Fibroblast of peridontal ligament (primary cell): Measurements from ENCODE around the gene SEMA4D.
"Not testable (repeated sequence)": the region's sequence is repeated elsewhere in the genome, so short reads cannot be mapped to it uniquely, and the experiment has no call there.

Experiments
- DNase-seq: peaks from one replicate; pipeline ENCODE4 v3.0.0-alpha.2; 2010; ENCODE audit errors: extremely low read depth

The SEMA4D gene

GRCh38 chr9:89386797-89387196 is 111.1 kb downstream of the SEMA4D start:
- no peak for DNase-seq

GRCh38 chr9:89386206-89386605 is 111.7 kb downstream of the SEMA4D start:
- DNase-seq, result no peak

- no peak for DNase-seq
Observed at GRCh38 chr9:89384783-89385182, 113.1 kb downstream of the SEMA4D start.

- no peak for DNase-seq
Observed at GRCh38 chr9:89383721-89384300, 114.1 kb downstream of the SEMA4D start.

GRCh38 chr9:89383030-89383720 is 114.7 kb downstream of the SEMA4D start:
- DNase-seq, result no peak

- DNase-seq, result no peak
Observed at GRCh38 chr9:89382026-89382986, 115.6 kb downstream of the SEMA4D start.

GRCh38 chr9:89381308-89381609 is 116.7 kb downstream of the SEMA4D start:
- no peak for DNase-seq

- no peak for DNase-seq
Observed at GRCh38 chr9:89380437-89381307, 117.2 kb downstream of the SEMA4D start.

GRCh38 chr9:89379508-89380115 is 118.3 kb downstream of the SEMA4D start:
- DNase-seq, result no peak

GRCh38 chr9:89379031-89379430 is 118.9 kb downstream of the SEMA4D start:
- no peak for DNase-seq

- DNase-seq, result no peak
Observed at GRCh38 chr9:89378541-89378940, 119.4 kb downstream of the SEMA4D start.

GRCh38 chr9:89377411-89377810 is 120.5 kb downstream of the SEMA4D start:
- no peak for DNase-seq

GRCh38 chr9:89376741-89377351 is 121.1 kb downstream of the SEMA4D start:
- no peak for DNase-seq

- no peak for DNase-seq
Observed at GRCh38 chr9:89376286-89376685, 121.6 kb downstream of the SEMA4D start.

GRCh38 chr9:89375191-89375760 is 122.6 kb downstream of the SEMA4D start:
- DNase-seq, result no peak

- DNase-seq, result no peak
Observed at GRCh38 chr9:89374176-89374575, 123.7 kb downstream of the SEMA4D start.

GRCh38 chr9:89372979-89373378 is 124.9 kb downstream of the SEMA4D start:
- DNase-seq, result no peak

- DNase-seq, result no peak
Observed at GRCh38 chr9:89372230-89372816, 125.6 kb downstream of the SEMA4D start.

GRCh38 chr9:89371791-89372190 is 126.1 kb downstream of the SEMA4D start:
- DNase-seq, result not testable (repeated sequence)

- DNase-seq, result no peak
Observed at GRCh38 chr9:89370593-89370992, 127.3 kb downstream of the SEMA4D start.
